ENCODE results near the gene CCN5.

Gene CCN5

GRCh38 chr20:44684047-44684967 is 30.9 kb upstream of the CCN5 start:
- Histone ChIP-seq H3K36me3 (ENCODE audit: control insufficient read depth, insufficient read depth, low read length) (no peaks in the 10 kb centered on the region), H3K4me1 (ENCODE audit: control insufficient read depth, insufficient read depth, low read length) (no peaks in the 10 kb centered on the region), H3K27ac (ENCODE audit: low read length) (no peak overlapping the region), H3K4me3 (ENCODE audit: low read length) (no peak overlapping the region), H3K9me3 (ENCODE audit: control insufficient read depth, insufficient read depth, low read length) (no peaks in the 10 kb centered on the region), H3K27me3 (ENCODE audit: control insufficient read depth, insufficient read depth, low read length) (no peaks in the 10 kb centered on the region)
- no CpG with 5 or more reads among the region's 6 CpGs for WGBS (ENCODE audit: insufficient coverage, insufficient read length)
- DNase-seq (ENCODE audit: low read depth, low spot score), result no peak

DNA sequence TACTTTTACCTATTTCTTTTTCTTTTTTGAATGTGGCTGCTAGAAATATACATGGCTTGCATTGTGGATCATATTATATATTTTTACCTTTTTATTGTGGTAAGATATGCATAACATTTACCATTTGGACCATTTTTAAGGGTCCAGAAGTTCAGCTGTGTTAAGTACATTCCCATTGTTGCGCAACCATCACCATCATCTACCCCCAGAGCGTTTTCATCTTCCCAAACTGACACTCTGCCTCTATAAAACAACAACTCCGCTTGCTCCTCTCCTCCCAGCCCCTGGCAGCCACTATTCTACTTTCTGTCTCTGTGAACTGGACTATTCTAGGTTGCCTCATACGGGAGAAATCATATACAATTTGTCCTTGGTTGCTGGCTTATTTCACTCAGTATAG is 28.2 kb upstream of the CCN5 start:
- Histone ChIP-seq H3K27ac (ENCODE audit: low read length) (no peak overlapping the region), H3K27me3 (ENCODE audit: control insufficient read depth, insufficient read depth, low read length) (no peaks in the 10 kb centered on the region), H3K36me3 (ENCODE audit: control insufficient read depth, insufficient read depth, low read length) (no peaks in the 10 kb centered on the region), H3K9me3 (ENCODE audit: control insufficient read depth, insufficient read depth, low read length) (no peaks in the 10 kb centered on the region), H3K4me3 (ENCODE audit: low read length) (no peak overlapping the region), H3K4me1 (ENCODE audit: control insufficient read depth, insufficient read depth, low read length) (no peaks in the 10 kb centered on the region)
- DNase-seq (ENCODE audit: low read depth, low spot score), result no peak
- no CpG with 5 or more reads among the region's 4 CpGs for WGBS (ENCODE audit: insufficient coverage, insufficient read length)

GRCh38 chr20:44688053-44688625 is 27.0 kb upstream of the CCN5 start:
- DNase-seq (ENCODE audit: low read depth, low spot score), result no peak
- Histone ChIP-seq H3K4me1 (ENCODE audit: control insufficient read depth, insufficient read depth, low read length) (no peaks in the 10 kb centered on the region; the same call in 1 of the 2 replicates), H3K4me3 (ENCODE audit: low read length) (no peak overlapping the region), H3K27me3 (ENCODE audit: control insufficient read depth, insufficient read depth, low read length) (no peaks in the 10 kb centered on the region), H3K9me3 (ENCODE audit: control insufficient read depth, insufficient read depth, low read length) (no peaks in the 10 kb centered on the region), H3K36me3 (ENCODE audit: control insufficient read depth, insufficient read depth, low read length) (no peaks in the 10 kb centered on the region), H3K27ac (ENCODE audit: low read length) (no peak overlapping the region)
- no CpG with 5 or more reads among the region's 7 CpGs for WGBS (ENCODE audit: insufficient coverage, insufficient read length)

DNA sequence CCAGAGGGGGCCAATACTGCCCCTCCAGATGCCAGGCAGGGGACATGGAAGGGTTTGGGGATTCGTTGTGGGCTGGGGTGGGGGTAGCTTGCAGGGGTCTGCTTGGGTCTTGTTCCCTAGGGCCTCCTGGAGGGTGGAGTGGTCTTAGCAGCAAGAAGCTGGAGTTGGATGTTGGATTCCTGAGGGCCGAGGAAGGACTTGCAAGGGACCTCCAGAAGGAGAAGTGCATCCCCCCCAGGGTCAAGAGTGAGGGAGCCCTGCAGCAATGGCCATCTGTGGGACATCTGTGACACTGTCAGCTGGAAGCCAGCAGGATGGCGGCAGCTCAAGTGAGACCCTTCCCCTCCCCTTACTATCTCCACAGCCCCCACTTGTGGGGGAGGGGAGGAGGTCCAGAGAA is 25.4 kb upstream of the CCN5 start:
- no peaks in the 10 kb centered on the region for H3K36me3 ChIP-seq (ENCODE audit: control insufficient read depth, insufficient read depth, low read length)
- H3K27ac ChIP-seq (ENCODE audit: low read length), result no peak overlapping the region
- no peak for DNase-seq (ENCODE audit: low read depth, low spot score)
- H3K27me3 ChIP-seq (ENCODE audit: control insufficient read depth, insufficient read depth, low read length), result no peaks in the 10 kb centered on the region
- peaks cover 2% of the 10 kb centered on the region; the same call in 1 of the 2 replicates for H3K4me1 ChIP-seq (ENCODE audit: control insufficient read depth, insufficient read depth, low read length)
- no peak overlapping the region for H3K4me3 ChIP-seq (ENCODE audit: low read length)
- WGBS (ENCODE audit: insufficient coverage, insufficient read length), result no CpG with 5 or more reads among the region's 3 CpGs
- H3K9me3 ChIP-seq (ENCODE audit: control insufficient read depth, insufficient read depth, low read length), result no peaks in the 10 kb centered on the region

- no CpG with 5 or more reads among the region's 9 CpGs for WGBS (ENCODE audit: insufficient coverage, insufficient read length)
- DNase-seq (ENCODE audit: low read depth, low spot score), result no peak
- Histone ChIP-seq H3K27me3 (ENCODE audit: control insufficient read depth, insufficient read depth, low read length) (no peaks in the 10 kb centered on the region), H3K9me3 (ENCODE audit: control insufficient read depth, insufficient read depth, low read length) (no peaks in the 10 kb centered on the region), H3K4me1 (ENCODE audit: control insufficient read depth, insufficient read depth, low read length) (peaks cover 2% of the 10 kb centered on the region; the same call in 1 of the 2 replicates), H3K4me3 (ENCODE audit: low read length) (no peak overlapping the region), H3K36me3 (ENCODE audit: control insufficient read depth, insufficient read depth, low read length) (no peaks in the 10 kb centered on the region), H3K27ac (ENCODE audit: low read length) (no peak overlapping the region)
Observed at GRCh38 chr20:44690781-44691423, 24.3 kb upstream of the CCN5 start.

GRCh38 chr20:44691424-44692423 is 23.4 kb upstream of the CCN5 start:
- H3K27ac ChIP-seq (ENCODE audit: low read length), result no peak overlapping the region
- H3K36me3 ChIP-seq (ENCODE audit: control insufficient read depth, insufficient read depth, low read length), result no peaks in the 10 kb centered on the region
- no CpG with 5 or more reads among the region's 7 CpGs for WGBS (ENCODE audit: insufficient coverage, insufficient read length)
- no peaks in the 10 kb centered on the region for H3K27me3 ChIP-seq (ENCODE audit: control insufficient read depth, insufficient read depth, low read length)
- no peak overlapping the region for H3K4me3 ChIP-seq (ENCODE audit: low read length)
- no peaks in the 10 kb centered on the region for H3K9me3 ChIP-seq (ENCODE audit: control insufficient read depth, insufficient read depth, low read length)
- DNase-seq (ENCODE audit: low read depth, low spot score), result no peak
- peaks cover 2% of the 10 kb centered on the region; the same call in 1 of the 2 replicates for H3K4me1 ChIP-seq (ENCODE audit: control insufficient read depth, insufficient read depth, low read length)

DNA sequence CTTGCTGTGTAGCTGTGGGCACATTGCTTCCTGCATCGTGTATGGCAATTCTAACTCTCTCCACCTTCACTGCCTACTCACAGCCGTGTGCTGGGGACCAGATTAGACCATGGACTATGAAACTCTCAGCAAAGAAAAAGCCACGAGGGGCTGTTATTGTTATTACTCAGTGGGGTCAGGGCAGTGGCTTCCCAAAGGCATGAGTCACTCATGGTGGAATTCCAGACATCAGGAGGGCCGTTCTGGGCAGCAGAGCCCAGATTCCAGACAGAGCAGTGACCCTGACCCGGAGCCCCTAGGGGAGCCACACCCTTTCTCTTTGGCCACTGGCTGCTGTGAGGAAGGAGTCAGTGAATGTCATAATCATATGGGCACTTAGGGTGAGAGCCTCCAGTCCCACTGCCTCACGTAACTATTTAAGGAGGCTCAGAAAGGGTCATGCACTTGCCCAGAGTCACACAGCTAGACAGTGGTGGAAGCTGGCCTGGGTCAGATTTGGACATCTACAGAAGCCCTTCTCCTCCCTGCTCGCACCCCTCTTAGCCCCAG is 22.2 kb upstream of the CCN5 start:
- no peak for DNase-seq (ENCODE audit: low read depth, low spot score)
- Histone ChIP-seq H3K27ac (ENCODE audit: low read length) (no peak overlapping the region), H3K4me3 (ENCODE audit: low read length) (no peak overlapping the region), H3K27me3 (ENCODE audit: control insufficient read depth, insufficient read depth, low read length) (no peaks in the 10 kb centered on the region), H3K36me3 (ENCODE audit: control insufficient read depth, insufficient read depth, low read length) (no peaks in the 10 kb centered on the region), H3K4me1 (ENCODE audit: control insufficient read depth, insufficient read depth, low read length) (peaks cover 2% of the 10 kb centered on the region; the same call in 1 of the 2 replicates), H3K9me3 (ENCODE audit: control insufficient read depth, insufficient read depth, low read length) (no peaks in the 10 kb centered on the region)
- WGBS (ENCODE audit: insufficient coverage, insufficient read length), result no CpG with 5 or more reads among the region's 7 CpGs

DNA sequence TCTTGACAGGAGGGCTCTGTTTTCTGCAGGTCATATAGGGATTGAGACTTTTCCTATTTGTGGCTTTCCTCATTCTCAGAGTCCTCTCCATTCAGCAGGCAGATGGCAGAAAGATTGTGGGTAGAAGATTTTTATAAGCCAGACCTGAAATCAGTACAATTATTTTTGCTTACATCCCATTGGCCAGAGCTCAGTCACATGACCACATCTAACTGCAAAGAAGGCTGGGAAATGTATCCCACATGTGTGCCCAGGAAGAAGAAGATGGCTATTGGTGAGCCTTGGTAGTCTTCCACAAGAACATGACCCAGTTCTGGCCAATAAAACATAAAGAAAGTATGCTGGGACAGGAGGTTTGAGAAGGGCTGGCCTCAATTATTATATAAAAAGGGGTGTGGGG is 21.5 kb upstream of the CCN5 start:
- Histone ChIP-seq H3K4me3 (ENCODE audit: low read length) (no peak overlapping the region), H3K27ac (ENCODE audit: low read length) (no peak overlapping the region), H3K36me3 (ENCODE audit: control insufficient read depth, insufficient read depth, low read length) (no peaks in the 10 kb centered on the region), H3K27me3 (ENCODE audit: control insufficient read depth, insufficient read depth, low read length) (no peaks in the 10 kb centered on the region), H3K4me1 (ENCODE audit: control insufficient read depth, insufficient read depth, low read length) (peaks cover 2% of the 10 kb centered on the region; the same call in 1 of the 2 replicates), H3K9me3 (ENCODE audit: control insufficient read depth, insufficient read depth, low read length) (no peaks in the 10 kb centered on the region)
- DNase-seq (ENCODE audit: low read depth, low spot score), result no peak

- Histone ChIP-seq H3K4me1 (ENCODE audit: control insufficient read depth, insufficient read depth, low read length) (peaks cover 2% of the 10 kb centered on the region; the same call in 1 of the 2 replicates), H3K4me3 (ENCODE audit: low read length) (no peak overlapping the region), H3K36me3 (ENCODE audit: control insufficient read depth, insufficient read depth, low read length) (no peaks in the 10 kb centered on the region), H3K27me3 (ENCODE audit: control insufficient read depth, insufficient read depth, low read length) (no peaks in the 10 kb centered on the region), H3K27ac (ENCODE audit: low read length) (no peak overlapping the region), H3K9me3 (ENCODE audit: control insufficient read depth, insufficient read depth, low read length) (no peaks in the 10 kb centered on the region)
- WGBS (ENCODE audit: insufficient coverage, insufficient read length), result no CpG with 5 or more reads among the region's 4 CpGs
- DNase-seq (ENCODE audit: low read depth, low spot score), result no peak
Observed at GRCh38 chr20:44694159-44694558, 21.0 kb upstream of the CCN5 start.
